ENCODE data around the gene PCDHA6.
"Not testable (repeated sequence)": the region's sequence is repeated elsewhere in the genome, so short reads cannot be mapped to it uniquely, and the experiment has no call there.

Gene PCDHA6

DNA sequence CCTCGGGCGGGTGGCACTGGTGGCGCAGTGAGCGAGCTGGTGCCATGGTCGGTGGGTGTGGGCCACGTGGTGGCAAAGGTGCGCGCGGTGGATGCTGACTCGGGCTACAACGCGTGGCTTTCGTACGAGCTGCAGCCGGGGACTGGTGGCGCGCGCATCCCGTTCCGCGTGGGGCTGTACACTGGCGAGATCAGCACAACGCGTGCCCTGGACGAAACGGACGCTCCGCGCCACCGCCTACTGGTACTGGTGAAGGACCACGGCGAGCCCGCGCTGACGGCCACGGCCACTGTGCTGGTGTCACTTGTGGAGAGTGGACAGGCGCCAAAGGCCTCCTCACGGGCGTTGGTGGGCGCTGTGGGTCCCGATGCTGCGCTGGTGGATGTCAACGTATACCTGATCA, 18.9 kb upstream of the PCDHA6 start:
- H3K9me3 ChIP-seq (ENCODE audit: insufficient read depth, low read depth, low read length), result no peaks in the 10 kb centered on the region
- H3K9me2 ChIP-seq (replicated peaks; ENCODE audit: low read depth, low read length), result no peaks in the 10 kb centered on the region
- H3K27me3 ChIP-seq (ENCODE audit: insufficient read depth, low read length, poor library complexity, severe bottlenecking), result no peaks in the 10 kb centered on the region
- H3F3A ChIP-seq (ENCODE audit: low read depth), result no peaks in the 10 kb centered on the region
- TF ChIP-seq EZH2phosphoT487 (IDR thresholded peaks at IDR 0.05; ENCODE audit: borderline replicate concordance), result no peak
- TF ChIP-seq, protein P1, sequence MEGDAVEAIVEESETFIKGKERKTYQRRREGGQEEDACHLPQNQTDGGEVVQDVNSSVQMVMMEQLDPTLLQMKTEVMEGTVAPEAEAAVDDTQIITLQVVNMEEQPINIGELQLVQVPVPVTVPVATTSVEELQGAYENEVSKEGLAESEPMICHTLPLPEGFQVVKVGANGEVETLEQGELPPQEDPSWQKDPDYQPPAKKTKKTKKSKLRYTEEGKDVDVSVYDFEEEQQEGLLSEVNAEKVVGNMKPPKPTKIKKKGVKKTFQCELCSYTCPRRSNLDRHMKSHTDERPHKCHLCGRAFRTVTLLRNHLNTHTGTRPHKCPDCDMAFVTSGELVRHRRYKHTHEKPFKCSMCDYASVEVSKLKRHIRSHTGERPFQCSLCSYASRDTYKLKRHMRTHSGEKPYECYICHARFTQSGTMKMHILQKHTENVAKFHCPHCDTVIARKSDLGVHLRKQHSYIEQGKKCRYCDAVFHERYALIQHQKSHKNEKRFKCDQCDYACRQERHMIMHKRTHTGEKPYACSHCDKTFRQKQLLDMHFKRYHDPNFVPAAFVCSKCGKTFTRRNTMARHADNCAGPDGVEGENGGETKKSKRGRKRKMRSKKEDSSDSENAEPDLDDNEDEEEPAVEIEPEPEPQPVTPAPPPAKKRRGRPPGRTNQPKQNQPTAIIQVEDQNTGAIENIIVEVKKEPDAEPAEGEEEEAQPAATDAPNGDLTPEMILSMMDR (conservative IDR thresholded peaks at IDR 0.05; ENCODE audit: low read length), result no peak
- no peak overlapping the region for H3K4me3 ChIP-seq (ENCODE audit: low read length, poor library complexity, severe bottlenecking)
- H2AFZ ChIP-seq (ENCODE audit: low read length), result no peak overlapping the region
- no peaks in the 10 kb centered on the region for H3K4me1 ChIP-seq (ENCODE audit: insufficient read depth, low read length, poor library complexity, severe bottlenecking)
- H3K36me3 ChIP-seq (ENCODE audit: insufficient read depth, low read length), result no peaks in the 10 kb centered on the region
- no peaks in the 10 kb centered on the region for H4K20me1 ChIP-seq (ENCODE audit: insufficient read depth, low read length, poor library complexity, severe bottlenecking)
- H3K79me2 ChIP-seq (ENCODE audit: insufficient read depth, low read length), result no peaks in the 10 kb centered on the region
- no peak overlapping the region for H3K4me2 ChIP-seq (ENCODE audit: low read depth, low read length, poor library complexity, severe bottlenecking)
- no peak overlapping the region for H3K9ac ChIP-seq (ENCODE audit: low read depth, low read length, poor library complexity, severe bottlenecking)

DNA sequence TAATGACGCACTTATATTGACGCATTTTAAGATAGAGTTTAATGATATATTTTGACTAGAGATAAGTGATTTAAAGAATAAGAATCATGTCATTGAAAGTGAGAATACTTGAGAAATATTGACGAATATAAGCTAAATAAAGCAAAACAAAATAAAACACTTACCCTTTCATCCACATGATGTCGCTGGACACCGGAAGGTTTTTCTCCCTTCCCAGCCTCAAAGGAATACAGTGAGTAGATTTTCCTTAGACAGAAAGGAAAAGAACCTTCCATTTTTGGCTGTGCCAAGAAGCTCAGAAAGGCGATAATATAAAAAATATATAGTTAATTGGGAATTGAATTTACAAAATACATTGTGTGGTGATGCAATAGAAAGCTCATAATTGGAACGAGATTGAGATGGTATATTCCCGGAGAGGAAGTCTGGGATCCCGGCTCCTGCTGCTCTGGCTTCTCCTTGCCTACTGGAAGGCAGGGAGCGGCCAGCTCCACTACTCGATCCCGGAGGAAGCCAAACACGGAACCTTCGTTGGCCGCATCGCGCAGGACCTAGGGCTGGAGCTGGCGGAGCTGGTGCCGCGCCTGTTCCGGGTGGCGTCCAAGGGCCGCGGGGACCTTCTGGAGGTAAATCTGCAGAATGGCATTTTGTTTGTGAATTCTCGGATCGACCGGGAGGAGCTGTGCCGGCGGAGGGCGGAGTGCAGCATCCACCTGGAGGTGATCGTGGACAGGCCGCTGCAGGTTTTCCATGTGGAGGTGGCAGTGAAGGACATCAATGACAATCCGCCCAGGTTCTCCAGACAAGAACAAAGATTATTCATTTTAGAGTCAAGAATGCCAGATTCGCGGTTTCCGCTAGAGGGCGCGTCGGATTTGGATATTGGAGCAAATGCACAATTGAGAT, 6.1 kb upstream of the PCDHA6 start, which contains the start of gene PCDHA5:
Gene PCDHA5, plus strand, starts transcription at position 239 of the 906 bp plus-strand sequence.
- no peaks in the 10 kb centered on the region for H4K20me1 ChIP-seq (ENCODE audit: insufficient read depth, low read length, poor library complexity, severe bottlenecking)
- H3K9me3 ChIP-seq (ENCODE audit: insufficient read depth, low read depth, low read length), result no peaks in the 10 kb centered on the region; the same call in 1 of the 2 replicates
- no peaks in the 10 kb centered on the region for H3F3A ChIP-seq (ENCODE audit: low read depth)
- no peak within 1 kb of the TSS for H3K4me2 ChIP-seq (ENCODE audit: low read depth, low read length, poor library complexity, severe bottlenecking)
- H3K4me1 ChIP-seq (ENCODE audit: insufficient read depth, low read length, poor library complexity, severe bottlenecking), result no peaks in the 10 kb centered on the region
- no peak for TF ChIP-seq EZH2phosphoT487 (IDR thresholded peaks at IDR 0.05; ENCODE audit: borderline replicate concordance)
- TF ChIP-seq, protein P1 (conservative IDR thresholded peaks at IDR 0.05; ENCODE audit: low read length), result no peak
- H3K36me3 ChIP-seq (ENCODE audit: insufficient read depth, low read length), result no peaks in the 10 kb centered on the region
- H3K27me3 ChIP-seq (ENCODE audit: insufficient read depth, low read length, poor library complexity, severe bottlenecking), result no peaks in the 10 kb centered on the region
- H2AFZ ChIP-seq (ENCODE audit: low read length), result no peak within 1 kb of the TSS
- no peaks in the 10 kb centered on the region for H3K79me2 ChIP-seq (ENCODE audit: insufficient read depth, low read length)
- H3K4me3 ChIP-seq (ENCODE audit: low read length, poor library complexity, severe bottlenecking), result no peak within 1 kb of the TSS
- no peak within 1 kb of the TSS for H3K9ac ChIP-seq (ENCODE audit: low read depth, low read length, poor library complexity, severe bottlenecking)
- H3K9me2 ChIP-seq (replicated peaks; ENCODE audit: low read depth, low read length), result no peaks in the 10 kb centered on the region

DNA sequence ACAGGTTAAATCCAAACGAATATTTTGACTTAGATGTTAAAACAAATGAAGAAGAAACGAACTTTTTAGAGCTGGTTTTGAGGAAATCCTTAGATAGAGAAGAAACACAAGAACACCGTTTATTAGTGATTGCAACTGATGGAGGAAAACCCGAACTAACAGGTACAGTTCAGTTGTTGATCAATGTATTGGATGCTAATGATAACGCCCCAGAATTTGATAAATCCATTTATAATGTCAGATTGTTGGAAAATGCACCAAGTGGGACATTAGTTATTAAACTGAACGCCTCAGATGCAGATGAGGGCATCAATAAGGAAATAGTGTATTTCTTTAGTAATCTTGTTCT, 5.5 kb upstream of the PCDHA6 start:
- no peak for TF ChIP-seq EZH2phosphoT487 (IDR thresholded peaks at IDR 0.05; ENCODE audit: borderline replicate concordance)
- TF ChIP-seq, protein P1 (conservative IDR thresholded peaks at IDR 0.05; ENCODE audit: low read length), result no peak
- H3K4me1 ChIP-seq (ENCODE audit: insufficient read depth, low read length, poor library complexity, severe bottlenecking), result no peaks in the 10 kb centered on the region
- H3K4me3 ChIP-seq (ENCODE audit: low read length, poor library complexity, severe bottlenecking), result no peak overlapping the region
- H3K4me2 ChIP-seq (ENCODE audit: low read depth, low read length, poor library complexity, severe bottlenecking), result no peak overlapping the region
- no peaks in the 10 kb centered on the region; the same call in 1 of the 2 replicates for H3K9me3 ChIP-seq (ENCODE audit: insufficient read depth, low read depth, low read length)
- H3F3A ChIP-seq (ENCODE audit: low read depth), result no peaks in the 10 kb centered on the region
- H4K20me1 ChIP-seq (ENCODE audit: insufficient read depth, low read length, poor library complexity, severe bottlenecking), result no peaks in the 10 kb centered on the region
- H3K9me2 ChIP-seq (replicated peaks; ENCODE audit: low read depth, low read length), result no peaks in the 10 kb centered on the region
- H3K27me3 ChIP-seq (ENCODE audit: insufficient read depth, low read length, poor library complexity, severe bottlenecking), result no peaks in the 10 kb centered on the region
- H2AFZ ChIP-seq (ENCODE audit: low read length), result no peak overlapping the region
- H3K36me3 ChIP-seq (ENCODE audit: insufficient read depth, low read length), result no peaks in the 10 kb centered on the region
- no peak overlapping the region for H3K9ac ChIP-seq (ENCODE audit: low read depth, low read length, poor library complexity, severe bottlenecking)
- H3K79me2 ChIP-seq (ENCODE audit: insufficient read depth, low read length), result no peaks in the 10 kb centered on the region

DNA sequence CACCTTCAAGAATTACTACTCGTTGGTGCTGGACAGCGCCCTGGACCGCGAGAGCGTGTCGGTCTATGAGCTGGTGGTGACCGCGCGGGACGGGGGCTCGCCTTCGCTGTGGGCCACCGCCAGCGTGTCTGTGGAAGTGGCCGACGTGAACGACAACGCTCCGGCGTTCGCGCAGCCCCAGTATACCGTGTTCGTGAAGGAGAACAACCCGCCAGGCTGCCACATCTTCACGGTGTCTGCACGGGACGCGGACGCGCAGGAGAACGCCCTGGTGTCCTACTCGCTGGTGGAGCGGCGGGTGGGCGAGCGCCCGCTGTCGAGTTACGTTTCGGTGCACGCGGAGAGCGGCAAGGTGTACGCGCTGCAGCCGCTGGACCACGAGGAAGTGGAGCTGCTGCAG, 4.8 kb upstream of the PCDHA6 start:
- not testable (repeated sequence) for H3K4me3 ChIP-seq (ENCODE audit: low read length, poor library complexity, severe bottlenecking); H3K36me3 ChIP-seq (ENCODE audit: insufficient read depth, low read length); H3K4me1 ChIP-seq (ENCODE audit: insufficient read depth, low read length, poor library complexity, severe bottlenecking); H4K20me1 ChIP-seq (ENCODE audit: insufficient read depth, low read length, poor library complexity, severe bottlenecking); H3F3A ChIP-seq (ENCODE audit: low read depth); H3K9me2 ChIP-seq (replicated peaks; ENCODE audit: low read depth, low read length); H3K4me2 ChIP-seq (ENCODE audit: low read depth, low read length, poor library complexity, severe bottlenecking); H2AFZ ChIP-seq (ENCODE audit: low read length); H3K27me3 ChIP-seq (ENCODE audit: insufficient read depth, low read length, poor library complexity, severe bottlenecking); H3K9ac ChIP-seq (ENCODE audit: low read depth, low read length, poor library complexity, severe bottlenecking); H3K79me2 ChIP-seq (ENCODE audit: insufficient read depth, low read length); H3K9me3 ChIP-seq (ENCODE audit: insufficient read depth, low read depth, low read length)
